Mononuclear cell (primary cell): ENCODE measurements around the gene SLC7A8. TPM values are rescaled to one million over a fixed set of nuclear protein-coding genes. Genes with fewer than 3 reads are reported as not detected.

Source experiments
- H3K27me3 ChIP-seq: 2 replicates; pipeline ENCODE4 v1.6.0; 2011; ENCODE audit warnings: low read length, control low read depth; ENCODE audit not compliant: insufficient read depth
- H3K4me1 ChIP-seq: 2 replicates; pipeline ENCODE4 v1.5.1; 2011; ENCODE audit warnings: mild to moderate bottlenecking, low read length, control low read depth; ENCODE audit not compliant: insufficient read depth
- H3K4me3 ChIP-seq: 2 replicates; pipeline ENCODE4 v1.5.1; 2011; ENCODE audit warnings: mild to moderate bottlenecking, low read length, moderate library complexity
- H3K9me3 ChIP-seq: 2 replicates; pipeline ENCODE4 v1.5.1; 2011; ENCODE audit warnings: low read depth, mild to moderate bottlenecking, control low read depth, low read length
- total RNA-seq: library from RNA; depleted of rRNA; stranded (reverse); fragments of >200 nt; gene quantifications from one replicate; pipeline ENCODE4 v1.2.3, GENCODE V29; 2012

SLC7A8 gene
- total RNA-seq, 1 donor = 0.21 TPM

- Histone ChIP-seq H3K4me3 (no peak overlapping the region), H3K9me3 (no peaks in the 10 kb centered on the region), H3K27me3 (no peaks in the 10 kb centered on the region), H3K4me1 (peaks cover 26% of the 10 kb centered on the region)
These were observed 29.3 kb downstream of the SLC7A8 start for GRCh38 chr14:23153851-23154796.

DNA sequence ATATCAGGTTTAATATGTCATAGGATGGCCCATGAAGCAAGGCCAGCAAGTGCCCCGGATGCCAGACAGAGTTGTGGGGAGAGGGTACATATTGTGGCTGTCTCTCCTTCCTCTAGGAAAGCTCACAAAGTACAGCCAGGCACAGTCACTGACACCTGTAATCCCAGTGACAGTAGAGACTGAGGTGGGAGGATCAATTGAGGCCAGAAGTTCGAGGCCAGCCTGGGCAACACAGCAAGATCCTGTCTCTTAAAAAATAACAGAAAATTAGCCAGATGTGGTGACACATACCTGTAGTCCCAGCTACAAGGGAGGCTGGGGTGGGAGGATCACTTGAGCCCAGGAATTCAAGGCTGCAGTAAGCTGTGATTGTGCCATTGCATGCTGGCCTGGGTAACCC lies 32.1 kb downstream of the SLC7A8 start:
- Histone ChIP-seq H3K4me1 (peaks cover 26% of the 10 kb centered on the region), H3K4me3 (no peak overlapping the region), H3K27me3 (no peaks in the 10 kb centered on the region), H3K9me3 (no peaks in the 10 kb centered on the region)

DNA sequence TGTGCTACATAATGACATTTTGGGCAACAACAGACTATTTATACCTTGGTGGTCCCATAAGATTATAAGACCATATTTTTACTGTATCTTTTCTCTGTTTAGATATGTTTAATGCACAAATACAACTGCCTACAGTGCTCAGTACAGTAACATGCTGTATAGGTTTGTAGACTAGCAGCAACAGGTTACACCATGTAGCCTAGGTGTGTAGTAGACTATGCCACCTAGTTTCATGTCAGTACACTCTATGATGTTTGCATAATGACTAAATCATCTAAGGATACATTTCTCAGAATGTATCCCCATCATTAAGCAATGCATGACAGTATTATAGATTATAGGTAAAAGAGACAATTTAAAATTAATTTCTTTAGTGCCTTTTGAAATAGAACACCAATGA lies 33.7 kb downstream of the SLC7A8 start:
- H3K4me3 ChIP-seq = no peak overlapping the region
- H3K9me3 ChIP-seq = no peaks in the 10 kb centered on the region
- H3K27me3 ChIP-seq = no peaks in the 10 kb centered on the region
- H3K4me1 ChIP-seq = peaks cover 18% of the 10 kb centered on the region

DNA sequence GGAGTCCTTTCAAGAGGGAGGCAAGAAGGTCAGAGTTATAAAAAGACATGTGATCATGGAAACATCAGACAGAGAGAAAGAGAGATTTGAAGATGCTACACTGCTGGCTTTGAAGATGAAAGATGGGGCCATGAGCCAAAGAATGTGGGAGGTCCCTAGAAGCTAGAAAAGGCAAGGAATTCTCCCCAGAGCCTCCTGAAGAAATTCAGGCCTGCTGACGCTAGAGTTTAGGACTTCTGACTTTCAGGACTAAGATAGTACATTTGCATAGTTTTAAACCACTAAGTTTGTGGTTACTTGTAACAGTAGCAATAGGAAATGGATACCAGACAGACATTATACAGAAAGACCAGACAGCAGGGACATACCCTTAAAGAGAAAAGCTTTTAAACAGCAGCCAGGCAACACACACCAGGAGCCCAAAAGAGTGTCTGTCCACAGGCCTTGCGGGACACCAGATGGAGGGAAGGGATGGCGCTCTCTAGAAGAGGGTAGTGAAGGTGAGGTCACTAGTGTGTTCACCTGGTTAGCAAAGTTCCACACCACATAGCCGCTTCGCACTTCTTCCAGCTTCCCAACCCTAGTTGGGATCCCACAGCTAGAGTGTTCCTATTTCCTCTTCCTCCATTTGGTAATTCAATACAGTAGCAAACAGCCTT lies 34.7 kb downstream of the SLC7A8 start:
- Histone ChIP-seq H3K27me3 (no peaks in the 10 kb centered on the region), H3K4me1 (peaks cover 7% of the 10 kb centered on the region), H3K9me3 (no peaks in the 10 kb centered on the region), H3K4me3 (no peak overlapping the region)

DNA sequence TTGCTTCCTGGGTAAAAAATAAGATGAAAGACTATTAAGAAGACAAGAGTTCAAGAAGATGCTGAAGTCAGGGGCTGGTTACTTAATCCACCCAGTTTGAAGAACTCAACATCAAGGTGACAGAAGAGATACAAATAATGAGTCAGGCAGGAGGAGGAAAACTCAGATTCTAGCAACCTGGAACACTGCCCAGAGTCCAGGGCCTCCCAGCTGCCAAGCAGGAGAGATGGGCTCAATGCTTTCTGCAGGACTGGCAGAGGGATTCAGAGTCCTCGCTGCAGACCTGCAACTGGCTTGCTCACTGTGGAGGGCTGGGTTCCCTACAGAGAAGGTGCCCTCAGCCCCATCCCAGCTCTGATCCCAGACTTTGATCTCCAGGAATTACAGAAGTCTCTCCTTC lies 35.8 kb downstream of the SLC7A8 start:
- H3K27me3 ChIP-seq = no peaks in the 10 kb centered on the region

GRCh38 chr14:23146980-23147379 lies 36.5 kb downstream of the SLC7A8 start:
- Histone ChIP-seq H3K9me3 (no peaks in the 10 kb centered on the region), H3K4me1 (no peaks in the 10 kb centered on the region), H3K4me3 (no peak overlapping the region), H3K27me3 (no peaks in the 10 kb centered on the region)

More for the DNA sequence above, 35.8 kb downstream of the SLC7A8 start:
- H3K4me3 ChIP-seq = no peak overlapping the region
- no peaks in the 10 kb centered on the region for H3K9me3 ChIP-seq
- H3K4me1 ChIP-seq = no peaks in the 10 kb centered on the region

DNA sequence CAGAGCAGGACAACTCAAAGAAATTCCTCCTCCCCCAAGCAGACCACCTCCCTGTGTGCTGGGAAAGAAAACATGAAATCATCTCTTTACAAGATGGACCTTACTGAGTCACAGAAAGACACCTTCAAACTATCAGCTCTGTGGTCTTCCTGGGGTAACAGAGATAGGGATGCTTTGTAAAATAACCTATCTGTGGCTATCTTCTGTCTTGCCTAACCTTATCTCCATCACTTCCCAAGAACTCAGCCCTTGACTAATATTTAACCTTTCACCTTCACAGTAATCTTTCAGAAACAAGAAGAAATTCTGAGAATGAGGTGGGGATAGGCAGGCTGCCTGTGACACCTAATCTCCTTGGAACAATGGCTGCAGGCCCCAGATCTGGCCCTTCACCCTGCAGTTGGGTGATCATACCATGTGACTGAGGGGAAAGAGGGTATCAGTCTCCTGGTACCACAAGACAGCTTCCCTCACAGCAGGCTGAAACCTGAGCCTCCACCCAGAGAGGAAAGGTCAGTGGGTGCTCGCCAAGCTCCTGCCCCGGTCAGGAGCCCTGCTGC lies 37.0 kb downstream of the SLC7A8 start:
- Histone ChIP-seq H3K27me3 (no peaks in the 10 kb centered on the region), H3K9me3 (no peaks in the 10 kb centered on the region)

GRCh38 chr14:23145794-23146350 lies 37.6 kb downstream of the SLC7A8 start:
- no peaks in the 10 kb centered on the region for H3K4me1 ChIP-seq
- H3K27me3 ChIP-seq = no peaks in the 10 kb centered on the region
- H3K9me3 ChIP-seq = no peaks in the 10 kb centered on the region
- no peak overlapping the region for H3K4me3 ChIP-seq

More for the DNA sequence above, 37.0 kb downstream of the SLC7A8 start:
- H3K4me3 ChIP-seq = no peak overlapping the region
- no peaks in the 10 kb centered on the region for H3K4me1 ChIP-seq

DNA sequence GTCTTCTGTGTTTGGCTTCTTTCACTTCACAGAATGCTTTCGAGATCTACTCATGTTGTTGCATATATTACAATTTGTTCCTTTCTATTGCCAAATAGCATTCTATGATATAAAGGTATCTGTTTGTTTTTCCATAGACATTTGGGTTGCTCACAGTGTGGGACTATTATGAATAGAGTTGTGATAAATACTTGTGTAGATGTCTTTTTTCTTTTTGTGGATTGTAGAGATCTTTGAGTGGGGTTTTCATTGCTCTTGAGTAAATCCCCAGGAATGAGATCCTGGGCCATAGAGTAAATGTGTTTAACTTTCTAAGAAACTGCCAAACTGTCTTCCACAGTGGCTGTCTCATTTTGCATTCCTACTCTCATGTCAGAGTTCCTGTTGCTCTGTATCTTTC lies 39.5 kb downstream of the SLC7A8 start:
- H3K4me1 ChIP-seq = no peaks in the 10 kb centered on the region
- H3K9me3 ChIP-seq = no peaks in the 10 kb centered on the region
- no peaks in the 10 kb centered on the region for H3K27me3 ChIP-seq
- no peak overlapping the region for H3K4me3 ChIP-seq

DNA sequence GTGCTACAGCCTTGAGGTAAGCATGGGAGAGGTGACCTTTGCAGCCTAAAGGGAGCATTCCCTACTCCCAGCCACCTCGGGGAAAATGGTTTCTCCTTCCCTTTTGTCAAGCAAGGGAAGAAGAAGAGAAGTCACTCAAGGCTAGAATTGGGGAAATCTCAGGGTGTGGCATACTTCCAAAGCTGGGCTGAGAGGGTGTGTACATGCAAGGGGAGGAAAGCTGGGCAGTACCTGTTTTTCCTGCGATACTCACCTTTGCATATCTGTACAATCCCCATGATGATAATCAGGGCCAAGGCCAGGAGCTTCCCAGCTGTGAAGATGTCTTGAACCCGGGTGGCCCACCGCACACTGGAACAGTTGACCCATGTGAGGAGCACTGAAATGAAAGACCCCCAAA lies 40.6 kb downstream of the SLC7A8 start:
- no peaks in the 10 kb centered on the region for H3K4me1 ChIP-seq
- H3K4me3 ChIP-seq = no peak overlapping the region
- no peaks in the 10 kb centered on the region for H3K9me3 ChIP-seq
- H3K27me3 ChIP-seq = no peaks in the 10 kb centered on the region

- Histone ChIP-seq H3K27me3 (no peaks in the 10 kb centered on the region), H3K4me1 (no peaks in the 10 kb centered on the region), H3K9me3 (no peaks in the 10 kb centered on the region), H3K4me3 (no peak overlapping the region)
These were observed 41.6 kb downstream of the SLC7A8 start for GRCh38 chr14:23141706-23142444.

- Histone ChIP-seq H3K4me3 (no peak overlapping the region), H3K27me3 (no peaks in the 10 kb centered on the region), H3K9me3 (no peaks in the 10 kb centered on the region), H3K4me1 (no peaks in the 10 kb centered on the region)
These were observed 43.1 kb downstream of the SLC7A8 start for GRCh38 chr14:23140371-23140770.

DNA sequence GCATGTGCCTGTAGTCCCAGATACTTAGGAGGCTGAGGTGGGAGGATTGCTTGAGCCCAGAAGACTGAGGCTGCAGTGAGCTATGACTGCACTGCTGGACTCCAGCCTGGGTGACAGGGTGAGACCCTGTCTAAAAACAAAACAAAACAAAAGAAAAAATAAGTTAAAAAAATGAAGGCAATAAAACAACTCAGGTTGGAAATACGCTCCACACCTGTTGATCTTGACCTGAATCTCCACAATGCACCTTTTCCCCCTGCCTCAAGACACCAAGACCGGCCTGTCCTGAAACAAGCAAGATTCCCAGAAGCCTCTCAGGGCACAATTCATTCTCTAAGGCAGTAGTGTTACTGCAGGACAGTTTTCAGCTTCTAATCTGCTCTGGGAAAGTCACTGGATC lies 43.6 kb downstream of the SLC7A8 start:
- H3K9me3 ChIP-seq = no peaks in the 10 kb centered on the region
- no peaks in the 10 kb centered on the region for H3K27me3 ChIP-seq
- H3K4me3 ChIP-seq = no peak overlapping the region
- H3K4me1 ChIP-seq = no peaks in the 10 kb centered on the region

DNA sequence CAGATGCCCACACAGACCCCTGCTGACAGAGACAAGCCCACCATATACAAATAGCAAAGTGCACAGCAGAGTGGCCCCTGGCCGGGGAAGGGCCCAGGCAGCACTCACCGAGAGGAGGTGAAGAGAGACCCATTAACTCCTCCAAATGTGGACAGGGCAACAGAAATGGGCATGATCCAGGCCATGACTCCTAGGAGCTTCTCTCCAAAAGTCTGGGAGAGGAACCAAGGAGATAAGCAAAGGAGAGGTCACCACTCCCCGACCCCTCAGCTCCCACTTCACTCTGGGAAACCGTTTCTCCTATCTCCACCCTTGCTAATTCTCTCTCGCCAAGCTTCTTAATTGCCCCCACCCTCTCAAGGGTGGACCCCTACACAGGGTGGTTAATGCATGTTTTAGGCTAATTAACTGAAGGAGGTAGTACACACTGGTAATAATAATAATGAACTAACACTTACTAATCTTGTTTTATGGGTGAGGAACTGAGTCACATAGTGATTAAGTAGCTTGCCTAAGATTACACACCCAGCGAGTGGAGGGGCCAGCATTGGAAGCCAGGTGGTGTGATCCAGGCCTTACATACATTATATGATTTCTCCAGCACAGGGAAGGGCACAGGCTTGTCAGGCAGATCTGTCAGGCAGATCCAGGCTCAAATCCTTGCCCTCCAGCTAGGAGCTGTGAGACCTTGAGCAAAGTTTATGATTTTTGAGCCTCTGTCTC lies 45.5 kb downstream of the SLC7A8 start:
- Histone ChIP-seq H3K9me3 (no peaks in the 10 kb centered on the region), H3K4me1 (no peaks in the 10 kb centered on the region), H3K27me3 (no peaks in the 10 kb centered on the region), H3K4me3 (no peak overlapping the region)
